Upper lobe of left lung (tissue), 6 donors: Measurements from ENCODE around the gene KCNMB1. TPM values are rescaled to one million over a fixed set of nuclear protein-coding genes. Genes with fewer than 3 reads are reported as not detected.

ENCODE experiments used
- ATAC-seq, 2 donors: fragments of 200-7000 bp; cut with Tn5 transposase; one replicate each; pipeline ENCODE4 v1.9.1; 2022; ENCODE audit warnings: mild to moderate bottlenecking in 2 of 2, moderate library complexity in 2 of 2; ENCODE audit not compliant: low FRiP score in 2 of 2
- DNase-seq, 2 donors: peaks; one replicate each; pipeline ENCODE4 v3.0.0-alpha.2; 2019 to 2020
- H3K27ac ChIP-seq, 4 donors: fragments of 200-600 bp; sonication (generic); one replicate each; pipeline ENCODE4 v1.5.1; 2016 to 2019
- H3K27me3 ChIP-seq, 4 donors: fragments of 200-600 bp; sonication (generic); one replicate each; pipeline ENCODE4 v1.5.1; 2017 to 2019
- H3K36me3 ChIP-seq, 4 donors: fragments of 200-600 bp; sonication (generic); one replicate each; pipeline ENCODE4 v1.5.1; 2016 to 2019
- H3K4me1 ChIP-seq, 4 donors: fragments of 200-600 bp; sonication (generic); one replicate each; pipeline ENCODE4 v1.5.1; 2018 to 2019
- H3K4me3 ChIP-seq, 4 donors: fragments of 200-600 bp; sonication (generic); one replicate each; pipeline ENCODE4 v1.5.1; 2017 to 2019; ENCODE audit warnings: mild to moderate bottlenecking in 2 of 4, moderate library complexity in 1 of 4
- H3K9me3 ChIP-seq, 4 donors: fragments of 200-600 bp; sonication (generic); one replicate each; pipeline ENCODE4 v1.5.1; 2018 to 2019
- CTCF ChIP-seq, 6 experiments: fragments of 450-650 bp in 4 of 6; fragments of 200-600 bp in 2 of 6; sonication (generic) in 2 of 6; IDR thresholded peaks; one replicate each; pipeline ENCODE4 v1.5.1; 2016 to 2019; ENCODE audit warnings: antibody characterized with exemption in 6 of 6
- EP300 ChIP-seq, 4 donors: sonication (generic); formaldehyde crosslinking; IDR thresholded peaks; one replicate each; pipeline ENCODE4 v1.5.1; 2017; ENCODE audit warnings: antibody characterized with exemption in 4 of 4, control low read depth in 2 of 4
- POLR2A ChIP-seq, 4 donors: fragments of 450-650 bp; IDR thresholded peaks; one replicate each; pipeline ENCODE4 v1.5.1; 2016 to 2017; ENCODE audit warnings: antibody characterized with exemption in 4 of 4, mild to moderate bottlenecking in 2 of 4
- POLR2AphosphoS5 ChIP-seq, 2 donors: sonication (generic); formaldehyde crosslinking; IDR thresholded peaks; one replicate each; pipeline ENCODE4 v1.5.1; 2017; ENCODE audit warnings: antibody characterized with exemption in 2 of 2
- WGBS, 2 donors: methylation state at CpG; one replicate each; pipeline ENCODE4 v1.1.5; 2017 to 2018; 5-methylcytosine and 5-hydroxymethylcytosine counted together
- total RNA-seq, 6 donors: library from RNA; depleted of rRNA in 4 of 6; stranded (reverse); fragments of >200 nt in 4 of 6; gene quantifications; one replicate each; pipeline versions ENCODE4 v1.1.0 to v1.2.1, GENCODE V29; 2016 to 2021
- donor health status: DM: no; HTN: no; CAD: no; lungs with moderate emphysema.
- donor health status: DM: no; HTN: yes; CAD: no; lungs with severe emphysema.

KCNMB1 gene
- total RNA-seq, 6 donors from 2014 or later = 1.1 to 5.3 (median 2.0) TPM

GRCh38 chr5:170345971-170346370, 43.2 kb downstream of the KCNMB1 start:
- no peaks in the 10 kb centered on the region for H3K9me3 ChIP-seq
- no peak overlapping the region for H3K4me3 ChIP-seq
- H3K36me3 ChIP-seq = no peaks in the 10 kb centered on the region
- no peak for ATAC-seq
- 95 to 100% methylated on average over 1 of the region's 1 CpG for WGBS, 2 donors
- no peak overlapping the region for H3K27ac ChIP-seq
- no peaks in the 10 kb centered on the region for H3K27me3 ChIP-seq
- H3K4me1 ChIP-seq = peaks cover 0 to 11% (median 6%) of the 10 kb centered on the region in 4 donors
- TF ChIP-seq CTCF (IDR thresholded peaks at IDR 0.05) (no peak), POLR2A (IDR thresholded peaks at IDR 0.05) (no peak), EP300 (IDR thresholded peaks at IDR 0.05) (no peak), POLR2AphosphoS5 (IDR thresholded peaks at IDR 0.05) (no peak)
- no peak for DNase-seq

- Histone ChIP-seq H3K27ac (no peak overlapping the region), H3K4me1 (peaks cover 0 to 11% (median 6%) of the 10 kb centered on the region in 4 donors), H3K36me3 (no peaks in the 10 kb centered on the region), H3K9me3 (no peaks in the 10 kb centered on the region), H3K27me3 (no peaks in the 10 kb centered on the region), H3K4me3 (no peak overlapping the region)
- WGBS, 2 donors = 61 to 80% methylated on average over 3 of the region's 3 CpGs
- no peak for TF ChIP-seq POLR2A (IDR thresholded peaks at IDR 0.05)
- TF ChIP-seq POLR2AphosphoS5 (IDR thresholded peaks at IDR 0.05) = no peak
- no peak for TF ChIP-seq EP300 (IDR thresholded peaks at IDR 0.05)
- no peak for TF ChIP-seq CTCF (IDR thresholded peaks at IDR 0.05)
- no peak for ATAC-seq
- DNase-seq = no peak
Measured at GRCh38 chr5:170343177-170343576, 46.0 kb downstream of the KCNMB1 start.

- Histone ChIP-seq H3K36me3 (no peaks in the 10 kb centered on the region), H3K4me1 (peaks cover 5 to 11% (median 7%) of the 10 kb centered on the region in 4 donors), H3K9me3 (no peaks in the 10 kb centered on the region), H3K27me3 (no peaks in the 10 kb centered on the region), H3K27ac (no peak overlapping the region), H3K4me3 (no peak overlapping the region)
- no peak for ATAC-seq
- 50 to 57% methylated on average over 8 of the region's 8 CpGs for WGBS, 2 donors
- no peak for TF ChIP-seq POLR2AphosphoS5 (IDR thresholded peaks at IDR 0.05)
- no peak for TF ChIP-seq EP300 (IDR thresholded peaks at IDR 0.05)
- peak in 1 of 2 donors; percentile 40 for DNase-seq
Measured at GRCh38 chr5:170342153-170342725, 46.9 kb downstream of the KCNMB1 start.

- H3K36me3 ChIP-seq = no peaks in the 10 kb centered on the region
- H3K27ac ChIP-seq = no peak overlapping the region
- TF ChIP-seq CTCF (IDR thresholded peaks at IDR 0.05) = no peak
- TF ChIP-seq POLR2AphosphoS5 (IDR thresholded peaks at IDR 0.05) = no peak
- no peak for TF ChIP-seq EP300 (IDR thresholded peaks at IDR 0.05)
- TF ChIP-seq POLR2A (IDR thresholded peaks at IDR 0.05) = no peak
- peaks cover 5 to 18% (median 11%) of the 10 kb centered on the region in 4 donors for H3K4me1 ChIP-seq
- WGBS, 2 donors = 92 to 93% methylated on average over 9 of the region's 9 CpGs
- H3K4me3 ChIP-seq = no peak overlapping the region
- no peaks in the 10 kb centered on the region for H3K27me3 ChIP-seq
- DNase-seq = no peak
- no peaks in the 10 kb centered on the region for H3K9me3 ChIP-seq
- ATAC-seq = no peak
Measured at GRCh38 chr5:170341545-170341944, 47.6 kb downstream of the KCNMB1 start.

GRCh38 chr5:170339780-170340167, 49.4 kb downstream of the KCNMB1 start:
- H3K4me1 ChIP-seq = peaks cover 5 to 21% (median 13%) of the 10 kb centered on the region in 4 donors
- no peaks in the 10 kb centered on the region for H3K27me3 ChIP-seq
- ATAC-seq (no peak), DNase-seq (no peak)
- H3K9me3 ChIP-seq = no peaks in the 10 kb centered on the region
- H3K27ac ChIP-seq = no peak overlapping the region
- 95 to 100% methylated on average over 1 of the region's 1 CpG for WGBS, 2 donors
- no peak overlapping the region for H3K4me3 ChIP-seq
- no peaks in the 10 kb centered on the region for H3K36me3 ChIP-seq
- TF ChIP-seq CTCF (IDR thresholded peaks at IDR 0.05) = no peak
- no peak for TF ChIP-seq EP300 (IDR thresholded peaks at IDR 0.05)
- no peak for TF ChIP-seq POLR2A (IDR thresholded peaks at IDR 0.05)
- no peak for TF ChIP-seq POLR2AphosphoS5 (IDR thresholded peaks at IDR 0.05)
